HG03175 (cell line): ENCODE results near the gene VCX3B.
"Not testable (repeated sequence)": the region's sequence is repeated elsewhere in the genome, so short reads cannot be mapped to it uniquely, and the experiment has no call there.

ENCODE experiments used
- ATAC-seq: cut with Tn5 transposase; IDR thresholded peaks from one replicate; pipeline ENCODE4 v1.9.1; 2021; ENCODE audit warnings: mild to moderate bottlenecking, moderate library complexity; ENCODE audit not compliant: unreplicated experiment

VCX3B gene

DNA sequence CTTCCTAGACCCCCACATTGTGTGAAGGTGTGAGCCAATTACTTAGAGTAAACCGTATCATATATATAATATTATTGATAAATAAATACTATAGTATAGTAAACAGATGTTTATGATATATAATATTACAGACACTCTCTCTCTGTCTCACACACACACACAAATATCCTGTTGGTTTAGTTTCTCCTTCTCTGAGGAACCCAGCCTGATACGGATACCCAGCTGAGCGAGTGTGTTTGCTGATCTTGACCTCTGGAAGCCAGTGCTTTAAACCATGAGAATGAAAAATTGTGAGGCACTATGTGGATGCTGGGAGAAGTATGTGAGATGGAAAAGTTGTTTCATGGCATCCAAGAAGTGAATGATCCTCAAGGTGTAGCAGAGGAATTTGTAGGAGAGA is at the start of gene VCX3B:
Gene VCX3B (plus strand): TSS at position 301 of the 400 bp plus-strand sequence. CDS start 621 bp downstream, outside the sequence.
- not testable (repeated sequence) for ATAC-seq

DNA sequence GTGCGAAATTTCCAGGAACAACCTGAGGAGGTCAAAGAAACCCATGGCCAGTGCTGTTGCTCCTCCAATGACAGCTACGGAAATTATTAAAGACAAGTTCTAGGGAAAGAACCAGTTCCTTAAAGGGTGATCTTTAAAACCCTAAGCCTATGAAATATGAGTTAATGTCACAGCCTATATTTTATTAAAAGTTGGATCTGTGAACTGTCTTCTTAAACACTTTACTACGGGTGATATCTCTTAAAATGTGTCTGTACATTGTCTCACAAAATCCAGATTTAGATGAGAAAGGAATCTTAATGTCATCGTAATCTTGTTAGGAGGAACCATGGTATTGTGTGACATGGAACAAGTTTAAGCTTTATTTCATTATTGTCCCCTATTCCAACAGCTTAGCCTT is 46.3 kb upstream of the VCX3B start:
- ATAC-seq, result no peak

DNA sequence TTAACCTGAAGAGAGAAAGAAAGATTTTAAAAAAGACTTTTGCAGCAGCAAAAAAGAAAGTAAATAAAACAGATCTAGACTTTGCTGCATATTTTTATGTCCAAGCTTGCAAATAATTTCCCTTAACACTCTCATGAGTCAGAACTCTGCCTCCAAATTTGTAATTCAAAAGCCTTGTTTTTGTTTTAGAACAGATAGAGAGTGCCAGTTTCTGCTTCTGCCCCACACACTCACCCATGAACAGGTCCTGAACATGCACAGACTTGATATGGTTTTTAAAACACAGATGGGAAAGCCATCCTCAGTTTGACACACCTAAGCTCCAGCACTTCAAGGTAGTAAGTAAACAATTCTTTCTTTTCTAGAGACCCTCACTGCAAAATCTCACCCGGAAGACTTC is 39.7 kb upstream of the VCX3B start:
- no peak for ATAC-seq

DNA sequence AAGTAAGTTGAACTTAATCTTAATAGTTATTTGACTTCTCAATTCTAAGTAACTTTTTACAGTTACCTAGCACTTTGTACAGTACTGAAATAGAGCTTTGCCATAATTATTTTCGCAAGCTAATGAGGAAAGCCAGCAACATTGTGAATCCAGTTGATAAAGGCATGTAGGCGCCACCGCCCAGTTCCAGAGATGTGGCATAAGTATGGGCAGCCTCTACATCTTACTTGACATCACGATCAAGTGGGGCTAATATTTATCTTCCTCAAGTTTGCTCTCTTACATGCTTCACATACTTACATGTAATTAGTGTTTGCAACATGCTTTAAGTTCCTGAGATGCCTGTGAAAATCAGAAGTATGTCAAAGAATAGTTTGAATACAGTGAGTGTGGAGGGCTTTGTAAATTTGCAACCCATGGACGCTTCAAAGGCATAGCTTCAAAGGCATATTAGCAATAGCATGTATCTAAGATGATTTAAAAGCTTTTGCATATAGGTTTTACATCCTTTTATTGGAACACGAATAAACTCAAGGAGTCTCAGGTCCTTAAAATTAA is 34.9 kb upstream of the VCX3B start:
- ATAC-seq, result no peak

DNA sequence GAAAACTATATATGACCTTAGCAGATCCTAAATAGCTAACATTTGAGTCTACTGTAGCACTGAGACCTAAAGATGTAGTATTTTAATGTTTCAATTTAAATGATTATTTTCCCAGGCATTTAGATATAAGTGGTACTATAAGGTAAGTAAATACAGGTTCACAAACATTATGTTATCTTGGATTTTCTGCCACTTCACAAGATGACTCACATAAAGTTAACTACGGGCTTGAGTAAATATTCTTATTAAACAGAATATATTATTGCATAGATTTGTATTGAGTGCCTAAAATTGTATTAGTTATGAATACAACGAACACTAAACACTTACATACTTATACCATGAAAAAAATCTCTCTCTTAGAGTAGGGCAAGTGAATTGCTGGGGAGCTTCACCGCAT is 34.2 kb upstream of the VCX3B start:
- no peak for ATAC-seq

DNA sequence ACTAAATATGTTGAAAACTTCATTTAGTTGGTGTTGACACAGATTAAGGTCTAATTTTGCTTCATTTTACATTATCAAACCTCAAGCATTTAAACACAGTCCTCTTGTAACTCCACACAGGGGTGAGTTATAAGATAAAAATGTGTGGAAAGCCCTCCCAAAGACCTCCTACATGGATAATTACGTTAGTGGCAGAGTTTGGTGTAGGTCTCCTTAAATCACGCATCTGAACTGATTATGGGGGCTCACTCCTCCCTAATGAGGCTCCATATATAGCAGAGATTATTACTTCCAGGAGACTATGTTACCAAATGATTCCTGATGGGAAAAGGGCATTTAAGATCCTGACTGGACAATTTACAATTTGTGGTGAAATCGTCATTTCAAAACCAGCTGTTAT is 32.2 kb upstream of the VCX3B start:
- ATAC-seq, result no peak

DNA sequence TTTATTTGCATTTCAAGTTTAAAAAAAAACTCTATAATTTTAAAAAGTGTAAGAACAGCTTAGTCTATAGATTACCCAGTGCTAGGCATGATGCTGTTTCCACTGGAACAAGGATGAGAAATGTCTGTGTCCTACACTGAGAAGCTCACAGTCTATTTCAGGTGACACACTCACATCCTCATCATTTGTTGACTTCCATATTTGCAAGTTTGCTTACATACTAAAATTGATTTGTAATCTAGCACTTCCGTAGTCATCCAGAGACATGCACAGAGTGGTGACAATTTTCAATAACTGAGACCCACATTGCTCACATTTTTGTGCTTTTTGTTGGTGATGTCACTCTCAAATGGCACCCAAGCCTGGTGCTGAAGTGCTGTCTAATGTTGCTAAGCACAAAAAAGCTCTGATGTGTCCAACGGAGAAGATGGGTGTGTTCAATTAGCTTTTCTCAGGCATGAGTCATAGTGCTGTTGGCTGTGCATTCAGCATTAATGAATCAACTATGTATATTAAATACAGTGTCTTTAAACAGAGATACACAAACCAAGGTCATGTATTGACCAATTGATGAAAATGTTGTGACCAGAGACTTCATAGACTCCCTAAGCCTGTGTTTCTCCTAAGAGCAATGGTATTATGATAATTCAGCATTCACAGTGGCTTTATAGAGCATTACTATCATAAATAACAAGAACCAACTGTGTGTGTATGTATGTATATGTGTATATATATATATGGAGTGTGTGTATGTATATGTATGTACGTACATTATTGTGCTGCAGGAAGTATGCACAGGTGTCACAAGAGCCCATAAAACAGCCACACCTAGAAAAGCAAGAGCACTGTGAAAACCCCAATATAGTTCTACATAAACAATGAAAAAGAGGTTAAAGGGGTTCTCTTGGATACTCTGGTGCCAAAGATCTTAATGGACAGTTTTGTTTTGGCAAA is 31.2 kb upstream of the VCX3B start:
- no peak for ATAC-seq

DNA sequence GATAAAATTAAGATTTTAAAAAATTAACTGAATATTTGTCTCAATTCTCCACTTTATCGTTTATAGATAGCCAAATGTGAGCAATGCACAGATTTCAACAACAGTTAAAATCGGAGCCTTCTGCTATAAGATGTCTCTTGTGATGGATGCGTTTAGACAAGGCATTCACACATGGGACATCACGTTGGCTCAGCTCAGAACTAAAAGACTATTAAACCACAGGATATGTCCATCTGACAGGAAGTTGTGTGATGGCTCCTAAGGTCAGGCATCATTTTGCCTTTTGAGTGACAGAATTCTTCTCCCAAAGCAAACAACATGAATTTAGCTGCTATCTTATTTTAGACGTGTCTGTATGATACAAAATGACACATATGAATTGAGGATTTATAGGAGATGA is 17.3 kb upstream of the VCX3B start:
- no peak for ATAC-seq

DNA sequence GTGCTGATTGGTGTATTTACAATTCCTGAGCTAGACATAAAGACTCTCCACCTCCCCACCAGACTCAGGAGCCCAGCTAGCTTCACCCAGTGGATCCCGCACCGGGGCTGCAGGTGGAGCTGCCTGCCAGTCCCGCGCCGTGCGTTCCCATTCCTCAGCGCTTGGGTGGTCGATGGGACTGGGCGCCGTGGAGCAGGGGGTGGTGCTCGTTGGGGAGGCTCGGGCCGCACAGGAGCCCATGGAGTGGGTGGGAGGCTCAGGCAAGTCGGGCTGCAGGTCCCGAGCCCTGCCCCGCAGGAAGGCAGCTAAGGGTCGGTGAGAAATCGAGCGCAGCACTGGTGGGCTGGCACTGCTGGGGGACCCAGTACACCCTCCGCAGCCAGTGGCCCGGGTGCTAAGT is 12.3 kb upstream of the VCX3B start:
- not testable (repeated sequence) for ATAC-seq

DNA sequence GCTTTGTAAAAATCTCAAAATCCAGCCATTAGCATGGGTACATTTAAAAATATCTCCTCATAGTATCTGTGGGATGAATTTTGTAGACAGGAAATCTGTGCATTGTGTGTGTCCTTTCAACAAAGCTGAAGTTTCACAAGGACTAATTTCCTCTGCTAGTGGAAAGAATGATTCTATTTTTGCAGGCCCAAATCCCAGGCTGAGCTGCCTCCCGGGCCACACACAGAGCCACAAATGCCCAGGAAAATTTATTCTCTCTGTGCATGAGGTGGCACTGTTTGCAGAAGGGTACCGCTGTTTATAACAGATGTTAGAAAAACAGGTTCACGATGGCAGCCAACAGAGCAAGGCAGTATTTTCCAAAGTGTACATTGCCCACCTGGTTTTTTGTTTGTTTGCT is 11.0 kb upstream of the VCX3B start:
- no peak for ATAC-seq

DNA sequence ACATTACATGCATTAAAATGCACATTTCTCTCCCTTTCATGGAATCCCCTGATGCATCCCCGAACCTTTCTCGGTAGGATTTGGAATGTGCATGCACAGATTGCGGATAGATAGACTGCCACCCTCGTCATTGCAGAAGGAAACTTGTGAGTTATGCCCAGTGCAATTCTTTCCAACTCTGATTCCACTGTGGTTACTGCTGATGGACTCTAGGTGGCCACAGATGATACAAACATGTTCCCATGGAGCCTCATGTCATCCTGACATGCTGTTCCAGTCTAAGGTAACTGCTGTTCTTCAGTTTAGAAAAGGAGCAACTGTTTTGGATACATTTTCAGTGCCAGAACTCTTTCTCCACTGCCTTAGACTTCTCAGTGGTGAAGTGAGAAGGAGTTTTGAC is 9.1 kb upstream of the VCX3B start:
- ATAC-seq, result no peak

DNA sequence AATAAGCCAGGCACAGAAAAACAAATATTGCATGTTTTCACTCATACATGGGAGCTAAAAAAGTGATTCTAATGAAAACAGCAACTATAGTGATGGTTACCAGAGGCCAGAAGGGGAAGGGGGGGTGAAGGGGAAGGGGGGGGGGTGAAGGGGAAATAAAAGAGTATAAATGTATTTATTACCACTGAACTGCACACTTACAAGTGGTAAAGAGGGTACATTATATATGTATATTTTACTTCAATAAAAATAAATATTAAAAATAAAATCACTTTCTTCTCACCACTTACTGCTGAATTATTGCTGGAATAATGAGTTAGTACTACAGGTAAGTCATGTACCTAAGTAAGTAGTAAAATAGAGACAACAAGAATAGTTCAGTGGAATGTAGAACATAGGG is 2.1 kb upstream of the VCX3B start:
- ATAC-seq, result no peak

DNA sequence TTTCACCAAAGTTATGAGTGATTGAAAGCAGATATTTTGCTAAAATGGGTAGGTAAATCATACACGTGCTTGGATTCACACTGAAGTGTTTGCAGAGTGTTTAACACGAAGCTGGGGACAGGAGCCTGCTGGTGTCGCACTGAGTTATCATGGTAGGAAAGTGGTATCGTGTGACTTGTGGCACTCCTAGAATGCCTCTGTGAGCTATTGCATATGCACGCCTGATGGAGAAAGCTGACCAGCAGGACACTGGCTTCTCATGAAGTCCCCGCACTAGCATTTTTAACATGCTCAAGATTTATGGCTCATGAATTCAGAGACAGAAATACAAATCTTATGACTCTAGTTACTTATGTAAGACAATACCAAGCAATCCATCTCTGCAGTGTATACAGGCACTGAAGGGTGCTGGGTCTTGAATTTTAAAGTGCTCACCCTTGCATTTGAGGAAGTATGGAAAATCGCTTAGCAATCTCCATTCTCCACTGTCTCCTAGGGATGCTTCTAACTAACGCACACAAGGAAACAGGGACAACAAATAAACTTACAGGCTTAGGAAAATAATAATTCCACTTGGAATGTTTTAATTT is 19.8 kb downstream of the VCX3B start:
- ATAC-seq, result no peak

DNA sequence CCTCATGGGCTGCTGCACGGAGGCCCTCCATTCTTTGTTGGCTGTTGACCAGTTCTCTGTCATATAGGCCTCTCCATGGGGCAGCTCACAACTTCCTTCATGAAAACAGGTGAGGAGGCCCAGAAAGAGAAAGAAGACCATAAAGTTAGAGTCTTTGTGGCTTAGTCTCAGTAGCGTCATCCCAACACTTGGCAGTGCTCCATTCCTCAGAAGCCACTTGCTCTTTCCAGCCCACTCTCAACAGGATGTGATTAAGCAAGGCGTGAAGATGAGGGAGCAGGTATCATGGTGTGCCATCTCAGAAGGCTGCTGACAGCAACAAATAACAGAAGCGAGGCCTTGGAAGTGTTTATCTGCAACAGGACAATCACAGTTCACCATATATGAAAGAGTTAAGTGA is 30.4 kb downstream of the VCX3B start:
- ATAC-seq, result not testable (repeated sequence)

DNA sequence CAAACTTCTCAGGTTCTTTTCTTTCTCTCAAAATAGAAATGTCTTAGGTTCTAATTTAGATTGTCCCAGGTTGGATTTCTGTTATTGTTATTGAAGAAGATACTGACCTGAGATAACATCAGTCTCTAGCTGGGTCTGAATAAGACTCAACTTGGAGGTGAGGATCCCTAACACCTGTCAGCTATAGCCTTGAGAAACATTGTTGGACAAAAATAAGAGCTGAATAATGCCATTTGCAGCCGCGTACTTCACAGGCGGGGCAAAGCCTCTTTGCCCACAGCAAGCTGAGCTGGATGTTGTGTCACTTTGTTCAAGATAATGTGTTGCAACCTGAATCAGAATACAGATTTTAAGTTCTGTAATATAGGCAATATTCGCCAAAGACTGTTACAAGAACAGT is 35.6 kb downstream of the VCX3B start:
- ATAC-seq, result no peak

DNA sequence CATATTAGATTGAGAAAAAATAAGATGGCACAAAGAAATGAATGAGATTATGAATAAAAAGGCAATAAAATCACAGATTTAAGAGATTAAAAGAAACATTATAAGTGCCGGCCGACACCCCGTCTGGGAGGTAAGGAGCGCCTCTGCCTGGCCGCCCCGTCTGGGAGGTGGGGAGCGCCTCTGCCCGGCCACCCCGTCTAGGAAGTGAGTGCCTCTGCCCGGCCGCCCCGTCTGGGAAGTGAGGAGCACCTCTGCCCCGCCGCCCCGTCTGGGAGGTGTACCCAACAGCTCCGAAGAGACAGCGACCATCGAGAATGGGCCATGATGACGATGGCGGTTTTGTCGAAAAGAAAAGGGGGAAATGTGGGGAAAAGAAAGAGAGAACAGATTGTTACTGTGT is 37.5 kb downstream of the VCX3B start:
- not testable (repeated sequence) for ATAC-seq

DNA sequence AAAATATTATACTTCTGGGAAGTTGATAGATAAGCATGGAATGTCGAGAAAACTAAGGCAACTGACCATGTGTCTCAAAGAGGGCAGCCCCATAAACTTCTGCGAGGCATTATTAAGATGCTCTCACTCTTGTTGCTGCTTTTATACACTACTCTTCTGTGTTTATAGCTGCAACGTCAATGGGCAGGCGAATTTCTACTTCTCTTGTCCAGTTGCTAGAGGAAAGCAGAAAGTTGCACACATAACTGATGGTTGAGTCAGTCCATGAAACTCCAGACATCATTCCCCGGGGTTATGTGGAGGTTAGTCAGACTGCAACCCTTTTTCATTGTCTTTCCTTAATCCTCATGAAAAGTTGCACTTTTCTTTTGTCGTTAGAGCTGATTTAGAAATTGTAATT is 39.8 kb downstream of the VCX3B start:
- ATAC-seq, result no peak
